Measurements from ENCODE around the gene ARHGAP10. TPM values are rescaled to one million over a fixed set of nuclear protein-coding genes. Genes with fewer than 3 reads are reported as not detected.

ARHGAP10 gene
- total RNA-seq, 4 donors from 2014 or later, result 186 to 296 (median 192) TPM

DNA sequence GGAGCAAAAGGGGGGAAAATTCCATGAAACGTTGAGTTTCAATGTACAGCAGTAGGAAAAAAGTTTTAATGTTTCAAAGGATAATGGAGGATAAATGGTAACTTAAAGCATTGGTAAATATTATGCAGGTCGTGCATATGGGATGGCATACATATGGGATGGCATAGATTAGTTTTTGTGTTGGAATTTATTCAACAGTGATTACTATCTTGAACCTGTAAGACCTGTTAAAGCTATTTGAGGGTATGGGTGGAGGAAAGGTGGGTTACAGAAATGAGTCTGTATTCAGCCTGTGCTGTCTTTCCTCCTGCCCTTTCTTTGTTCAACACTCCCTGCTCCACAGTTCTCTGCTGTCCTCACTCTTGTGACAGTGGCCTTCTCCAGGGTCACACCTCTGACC is 54.6 kb downstream of the ARHGAP10 start:
- Histone ChIP-seq H3K9me3 (no peaks in the 10 kb centered on the region), H3K27ac (replicated peaks in 1 of 4) (peak overlapping the region; percentile 57 to 71 (median 64)), H3K36me3 (no peaks in the 10 kb centered on the region), H3K4me1 (peaks cover 54 to 79% (median 73%) of the 10 kb centered on the region in 4 donors), H3K27me3 (no peaks in the 10 kb centered on the region), H3K4me3 (no peak overlapping the region)
- 84% methylated on average over 2 of the region's 2 CpGs for WGBS
- no peak for TF ChIP-seq POLR2AphosphoS5 (IDR thresholded peaks at IDR 0.05)
- TF ChIP-seq, protein P1, sequence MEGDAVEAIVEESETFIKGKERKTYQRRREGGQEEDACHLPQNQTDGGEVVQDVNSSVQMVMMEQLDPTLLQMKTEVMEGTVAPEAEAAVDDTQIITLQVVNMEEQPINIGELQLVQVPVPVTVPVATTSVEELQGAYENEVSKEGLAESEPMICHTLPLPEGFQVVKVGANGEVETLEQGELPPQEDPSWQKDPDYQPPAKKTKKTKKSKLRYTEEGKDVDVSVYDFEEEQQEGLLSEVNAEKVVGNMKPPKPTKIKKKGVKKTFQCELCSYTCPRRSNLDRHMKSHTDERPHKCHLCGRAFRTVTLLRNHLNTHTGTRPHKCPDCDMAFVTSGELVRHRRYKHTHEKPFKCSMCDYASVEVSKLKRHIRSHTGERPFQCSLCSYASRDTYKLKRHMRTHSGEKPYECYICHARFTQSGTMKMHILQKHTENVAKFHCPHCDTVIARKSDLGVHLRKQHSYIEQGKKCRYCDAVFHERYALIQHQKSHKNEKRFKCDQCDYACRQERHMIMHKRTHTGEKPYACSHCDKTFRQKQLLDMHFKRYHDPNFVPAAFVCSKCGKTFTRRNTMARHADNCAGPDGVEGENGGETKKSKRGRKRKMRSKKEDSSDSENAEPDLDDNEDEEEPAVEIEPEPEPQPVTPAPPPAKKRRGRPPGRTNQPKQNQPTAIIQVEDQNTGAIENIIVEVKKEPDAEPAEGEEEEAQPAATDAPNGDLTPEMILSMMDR (IDR thresholded peaks at IDR 0.05), result no peak
- TF ChIP-seq POLR2A (IDR thresholded peaks at IDR 0.05; ENCODE audit: low read depth), result no peak
- no peak for TF ChIP-seq EP300 (IDR thresholded peaks at IDR 0.05)
- intact Hi-C loops (cut with DNase I), result no loop called here
- DNase-seq (ENCODE audit: extremely low spot score), result no peak

DNA sequence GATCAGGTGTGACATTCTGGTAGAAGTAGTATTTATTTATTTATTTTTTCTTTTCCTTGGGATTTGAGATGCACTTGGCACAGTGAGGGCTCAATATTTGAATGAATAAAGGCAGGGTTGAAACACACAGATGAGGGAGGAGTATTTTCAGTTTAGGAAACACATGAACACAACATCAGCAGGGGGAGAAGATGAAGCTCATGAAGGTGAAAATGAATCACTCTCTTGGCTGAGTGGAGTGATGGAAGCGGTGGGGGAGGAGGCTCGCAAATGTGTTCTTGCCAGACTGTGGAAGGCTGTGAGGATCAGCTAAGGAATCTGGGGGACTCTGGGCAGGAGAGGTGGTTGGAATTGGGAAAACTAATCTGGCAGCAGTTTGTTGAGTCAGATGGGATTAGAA is 55.3 kb downstream of the ARHGAP10 start:
- peaks cover 58 to 79% (median 74%) of the 10 kb centered on the region in 4 donors for H3K4me1 ChIP-seq
- WGBS, result 70% methylated on average over 2 of the region's 2 CpGs
- no peaks in the 10 kb centered on the region for H3K27me3 ChIP-seq
- intact Hi-C loops (cut with DNase I), result no loop called here
- TF ChIP-seq, protein P1 (IDR thresholded peaks at IDR 0.05), result no peak
- TF ChIP-seq POLR2AphosphoS5 (IDR thresholded peaks at IDR 0.05), result peak in 1 of 2 donors; percentile 39
- TF ChIP-seq POLR2A (IDR thresholded peaks at IDR 0.05; ENCODE audit: low read depth), result no peak
- H3K36me3 ChIP-seq, result no peaks in the 10 kb centered on the region
- peak overlapping the region in 1 of 4 donors; percentile 1 for H3K4me3 ChIP-seq
- no peak for DNase-seq (ENCODE audit: extremely low spot score)
- H3K9me3 ChIP-seq, result no peaks in the 10 kb centered on the region
- peak overlapping the region; percentile 57 to 71 (median 64) for H3K27ac ChIP-seq (replicated peaks in 1 of 4)

DNA sequence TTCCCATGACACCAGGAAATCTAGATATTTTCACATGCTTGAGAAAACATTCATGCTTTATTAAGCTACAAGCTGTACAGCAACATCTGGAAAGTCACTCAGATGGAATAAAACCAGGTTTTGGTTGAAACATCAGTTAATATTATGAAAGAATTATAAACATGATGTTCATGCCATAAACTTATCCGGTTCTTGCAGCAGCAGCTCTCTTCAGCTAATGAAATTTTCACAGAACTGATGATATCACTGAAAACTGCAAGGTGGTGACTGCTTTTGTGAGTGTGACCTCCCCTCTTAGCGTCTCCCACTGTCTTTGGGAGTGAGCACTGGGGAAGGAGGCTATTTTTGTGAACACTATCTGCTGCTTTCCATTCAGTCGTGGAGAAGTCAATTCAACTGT is 56.9 kb downstream of the ARHGAP10 start:
- Histone ChIP-seq H3K27me3 (no peaks in the 10 kb centered on the region), H3K36me3 (no peaks in the 10 kb centered on the region), H3K4me3 (no peak overlapping the region), H3K27ac (replicated peaks in 1 of 4) (peak overlapping the region; percentile 57 to 71 (median 64)), H3K9me3 (no peaks in the 10 kb centered on the region), H3K4me1 (peaks cover 70 to 90% (median 86%) of the 10 kb centered on the region in 4 donors)
- WGBS, result 29% methylated on average over 3 of the region's 3 CpGs
- TF ChIP-seq POLR2AphosphoS5 (IDR thresholded peaks at IDR 0.05), result no peak
- TF ChIP-seq EP300 (IDR thresholded peaks at IDR 0.05), result no peak
- DNase-seq (ENCODE audit: extremely low spot score), result no peak
- intact Hi-C loops (cut with DNase I), result no loop called here

DNA sequence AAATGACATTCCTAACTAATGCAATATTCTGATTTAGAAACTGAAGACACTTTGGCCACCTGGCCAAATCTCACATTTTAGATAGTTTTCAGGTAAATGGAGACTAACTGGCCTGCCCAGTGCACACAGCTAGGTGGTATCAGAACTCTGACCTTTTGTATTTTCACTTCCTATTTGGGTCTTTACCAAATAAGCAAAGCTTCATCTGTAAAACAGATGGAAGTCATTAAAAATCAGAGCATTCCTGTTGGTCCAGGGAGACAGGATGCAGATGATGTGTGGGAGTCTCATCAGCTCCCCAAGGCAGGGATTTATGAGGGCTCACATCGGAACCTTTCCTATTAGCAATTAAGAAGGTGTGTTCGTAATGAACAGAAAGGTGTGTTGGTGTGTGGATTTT is 57.7 kb downstream of the ARHGAP10 start:
- intact Hi-C loops (cut with DNase I), result no loop called here
- Histone ChIP-seq H3K36me3 (no peaks in the 10 kb centered on the region), H3K9me3 (no peaks in the 10 kb centered on the region), H3K4me3 (no peak overlapping the region), H3K27me3 (no peaks in the 10 kb centered on the region), H3K4me1 (peaks cover 70 to 98% (median 94%) of the 10 kb centered on the region in 4 donors), H3K27ac (replicated peaks in 1 of 4) (peak overlapping the region; percentile 57 to 71 (median 64))
- TF ChIP-seq POLR2A (IDR thresholded peaks at IDR 0.05; ENCODE audit: low read depth), result no peak
- no peak for TF ChIP-seq EP300 (IDR thresholded peaks at IDR 0.05)
- no peak for TF ChIP-seq POLR2AphosphoS5 (IDR thresholded peaks at IDR 0.05)
- TF ChIP-seq, protein P1 (IDR thresholded peaks at IDR 0.05), result no peak
- 68% methylated on average over 2 of the region's 2 CpGs for WGBS
- no peak for DNase-seq (ENCODE audit: extremely low spot score)

DNA sequence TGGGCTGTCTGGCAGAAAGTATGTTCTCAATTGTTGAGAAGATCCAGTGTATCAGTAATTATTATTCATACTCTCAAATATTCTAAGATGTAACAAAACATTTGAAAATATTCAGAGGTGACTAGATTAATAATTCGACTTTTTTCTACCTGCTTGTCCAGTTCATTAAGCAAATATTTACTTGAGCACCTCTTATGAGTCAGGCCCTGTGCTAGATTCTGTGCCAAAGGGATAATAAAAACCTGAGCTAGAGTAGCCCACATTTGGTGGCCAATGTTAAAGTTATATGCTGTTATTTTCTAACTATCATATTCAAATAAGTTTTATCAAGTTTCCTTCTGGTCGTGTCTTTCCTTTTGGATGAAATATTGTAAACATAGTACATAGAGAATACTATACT is 58.5 kb downstream of the ARHGAP10 start:
- 48% methylated on average over 2 of the region's 2 CpGs for WGBS
- Histone ChIP-seq H3K27me3 (no peaks in the 10 kb centered on the region), H3K9me3 (no peaks in the 10 kb centered on the region), H3K4me1 (peaks cover 65 to 99% (median 90%) of the 10 kb centered on the region in 4 donors), H3K27ac (replicated peaks in 1 of 4) (peak overlapping the region in 1 of 4 donors; percentile 64), H3K4me3 (no peak overlapping the region), H3K36me3 (no peaks in the 10 kb centered on the region)
- intact Hi-C loops (cut with DNase I), result no loop called here
- TF ChIP-seq POLR2AphosphoS5 (IDR thresholded peaks at IDR 0.05), result no peak
- no peak for TF ChIP-seq POLR2A (IDR thresholded peaks at IDR 0.05; ENCODE audit: low read depth)
- TF ChIP-seq EP300 (IDR thresholded peaks at IDR 0.05), result no peak
- TF ChIP-seq, protein P1 (IDR thresholded peaks at IDR 0.05), result no peak
- DNase-seq (ENCODE audit: extremely low spot score), result no peak

All from esophagus muscularis mucosa (tissue), 4 donors.